ENCODE results near the gene RPL6. TPM values are rescaled to one million over a fixed set of nuclear protein-coding genes. Genes with fewer than 3 reads are reported as not detected.
"Not testable (repeated sequence)": the region's sequence is repeated elsewhere in the genome, so short reads cannot be mapped to it uniquely, and the experiment has no call there.

The RPL6 gene
- total RNA-seq, 6 donors from 2014 or later: 540 to 983 (median 822) TPM

DNA sequence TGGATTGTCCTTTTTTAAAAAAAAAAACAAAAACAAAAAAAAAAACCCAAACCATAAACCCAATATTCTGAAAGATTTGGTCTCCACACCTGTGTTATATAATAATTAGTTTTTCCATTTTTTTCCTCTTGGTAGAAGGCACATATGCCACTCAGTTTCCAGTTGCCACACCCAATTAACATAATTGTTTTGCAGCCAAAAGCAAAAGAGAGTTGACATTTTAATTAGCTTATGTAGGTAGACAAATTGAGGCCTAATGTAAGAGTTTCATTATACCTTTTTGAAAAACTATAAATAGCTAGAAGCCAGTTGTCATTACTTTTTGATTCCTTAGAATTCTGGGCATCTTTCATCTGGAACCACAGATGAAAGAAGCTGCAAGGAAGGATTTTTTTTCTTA, 30.4 kb upstream of the RPL6 start:
- ATAC-seq (ENCODE audit: low FRiP score in 2 of 2) (no peak), DNase-seq (no peak)
- H3K27ac ChIP-seq: no peak overlapping the region
- TF ChIP-seq POLR2A (IDR thresholded peaks at IDR 0.05) (no peak), EP300 (IDR thresholded peaks at IDR 0.05) (no peak), CTCF (IDR thresholded peaks at IDR 0.05) (no peak), POLR2AphosphoS5 (IDR thresholded peaks at IDR 0.05) (no peak)
- peaks cover 0 to 5% (median 0%) of the 10 kb centered on the region in 4 donors for H3K4me1 ChIP-seq
- no peak overlapping the region for H3K4me3 ChIP-seq
- no peaks in the 10 kb centered on the region for H3K9me3 ChIP-seq
- no peaks in the 10 kb centered on the region for H3K36me3 ChIP-seq
- H3K27me3 ChIP-seq: no peaks in the 10 kb centered on the region

DNA sequence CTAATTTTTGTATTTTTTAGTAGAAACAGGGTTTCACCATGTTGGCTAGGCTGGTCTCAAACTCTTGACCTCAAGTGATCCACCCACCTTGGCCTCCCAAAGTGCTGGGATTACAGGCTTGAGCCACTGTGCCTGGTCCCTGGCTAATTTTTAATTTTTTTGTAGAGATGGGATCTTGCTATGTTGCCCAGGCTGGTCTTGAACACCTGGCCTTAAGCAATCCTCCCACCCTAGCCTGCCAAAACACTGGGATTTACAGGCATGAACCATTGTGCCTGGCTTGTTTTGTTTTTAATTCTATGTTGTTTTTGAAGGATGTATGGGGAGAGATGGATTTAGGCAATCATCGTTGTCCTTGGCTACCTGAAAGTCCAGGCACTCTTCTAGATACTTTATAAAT, 29.2 kb upstream of the RPL6 start:
- H3K27me3 ChIP-seq; H3K36me3 ChIP-seq; ATAC-seq (ENCODE audit: low FRiP score in 2 of 2); DNase-seq; H3K27ac ChIP-seq; H3K4me3 ChIP-seq; H3K4me1 ChIP-seq; H3K9me3 ChIP-seq: not testable (repeated sequence)
- 95 to 100% methylated on average over 1 of the region's 1 CpG for WGBS, 2 donors

- ATAC-seq (ENCODE audit: low FRiP score in 2 of 2): no peak
- Histone ChIP-seq H3K27ac (no peak overlapping the region), H3K36me3 (no peaks in the 10 kb centered on the region), H3K27me3 (no peaks in the 10 kb centered on the region), H3K9me3 (no peaks in the 10 kb centered on the region), H3K4me1 (no peaks in the 10 kb centered on the region), H3K4me3 (no peak overlapping the region)
- no peak for TF ChIP-seq POLR2A (IDR thresholded peaks at IDR 0.05)
- no peak for TF ChIP-seq EP300 (IDR thresholded peaks at IDR 0.05)
- TF ChIP-seq POLR2AphosphoS5 (IDR thresholded peaks at IDR 0.05): no peak
- TF ChIP-seq CTCF (IDR thresholded peaks at IDR 0.05): no peak
- DNase-seq: no peak
- WGBS, 2 donors: 95 to 98% methylated on average over 2 of the region's 2 CpGs
These were observed 24.1 kb upstream of the RPL6 start for GRCh38 chr12:112433551-112433950.

DNA sequence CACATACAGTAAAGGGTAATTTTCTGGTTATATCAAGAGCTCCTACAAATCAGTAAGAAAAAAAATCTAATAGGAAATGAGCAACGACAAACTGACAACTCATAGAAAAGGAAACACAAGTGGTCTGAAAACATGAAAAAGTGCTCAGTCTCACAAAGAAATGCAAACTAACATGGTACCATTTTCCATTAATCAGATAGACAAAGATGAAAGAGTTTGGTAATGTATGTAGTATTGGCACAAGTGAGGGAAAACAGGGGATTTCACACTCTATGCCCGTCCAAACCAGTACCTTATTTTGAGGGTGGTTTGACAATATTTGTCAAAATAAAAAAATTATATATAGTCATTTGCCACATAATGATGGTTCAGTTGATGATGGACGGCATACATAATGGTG, 22.6 kb upstream of the RPL6 start:
- ATAC-seq (ENCODE audit: low FRiP score in 2 of 2) (no peak), DNase-seq (no peak)
- Histone ChIP-seq H3K9me3 (no peaks in the 10 kb centered on the region), H3K4me3 (no peak overlapping the region), H3K27me3 (no peaks in the 10 kb centered on the region), H3K27ac (no peak overlapping the region), H3K4me1 (no peaks in the 10 kb centered on the region), H3K36me3 (no peaks in the 10 kb centered on the region)
- WGBS, 2 donors: 79 to 80% methylated on average over 3 of the region's 3 CpGs
- TF ChIP-seq POLR2A (IDR thresholded peaks at IDR 0.05): no peak
- no peak for TF ChIP-seq CTCF (IDR thresholded peaks at IDR 0.05)
- no peak for TF ChIP-seq EP300 (IDR thresholded peaks at IDR 0.05)
- no peak for TF ChIP-seq POLR2AphosphoS5 (IDR thresholded peaks at IDR 0.05)

DNA sequence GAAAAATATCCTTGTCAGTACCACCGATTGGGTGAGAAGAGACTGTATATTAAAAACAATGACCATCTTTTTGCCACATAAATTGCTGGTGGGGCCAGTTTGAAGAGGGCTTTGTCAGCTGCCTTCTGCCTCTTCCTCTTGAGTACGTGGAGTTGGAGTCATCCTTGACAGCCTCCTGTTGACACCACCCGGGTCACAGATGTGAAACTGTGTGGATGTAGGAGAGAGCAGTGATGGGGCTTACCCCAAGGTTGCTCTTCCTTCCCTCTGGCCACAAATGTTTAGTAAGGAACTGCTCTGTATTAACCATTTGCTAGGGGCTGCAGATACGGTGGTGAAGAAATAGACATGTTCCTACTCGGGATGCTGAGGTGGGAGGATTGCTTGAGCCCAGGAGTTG, 21.5 kb upstream of the RPL6 start:
- H3K4me3 ChIP-seq: no peak overlapping the region
- no peak overlapping the region for H3K27ac ChIP-seq
- no peak for DNase-seq
- H3K27me3 ChIP-seq: no peaks in the 10 kb centered on the region
- H3K4me1 ChIP-seq: peaks cover 0 to 3% (median 0%) of the 10 kb centered on the region in 4 donors
- WGBS, 2 donors: 69 to 82% methylated on average over 5 of the region's 5 CpGs
- H3K9me3 ChIP-seq: no peaks in the 10 kb centered on the region
- no peak for TF ChIP-seq POLR2AphosphoS5 (IDR thresholded peaks at IDR 0.05)
- ATAC-seq (ENCODE audit: low FRiP score in 2 of 2): no peak
- H3K36me3 ChIP-seq: peaks cover 0 to under 1% (median 0%) of the 10 kb centered on the region in 4 donors

- H3K36me3 ChIP-seq: peaks cover 0 to 5% (median 0%) of the 10 kb centered on the region in 4 donors
- 92 to 100% methylated on average over 2 of the region's 2 CpGs for WGBS, 2 donors
- TF ChIP-seq EP300 (IDR thresholded peaks at IDR 0.05) (no peak), POLR2AphosphoS5 (IDR thresholded peaks at IDR 0.05) (no peak), POLR2A (IDR thresholded peaks at IDR 0.05) (no peak), CTCF (IDR thresholded peaks at IDR 0.05) (no peak)
- no peak overlapping the region for H3K4me3 ChIP-seq
- DNase-seq (no peak), ATAC-seq (ENCODE audit: low FRiP score in 2 of 2) (no peak)
- H3K27ac ChIP-seq: no peak overlapping the region
- H3K9me3 ChIP-seq: no peaks in the 10 kb centered on the region
- no peaks in the 10 kb centered on the region for H3K27me3 ChIP-seq
- peaks cover 0 to 12% (median 3%) of the 10 kb centered on the region in 4 donors for H3K4me1 ChIP-seq
These were observed 18.4 kb upstream of the RPL6 start for GRCh38 chr12:112427760-112428159.
